GM21526 (cell line): ENCODE measurements around the gene CNTFR.

ENCODE experiments used
- ATAC-seq: cut with Tn5 transposase; IDR thresholded peaks from one replicate; pipeline ENCODE4 v1.9.1; 2021; ENCODE audit warnings: moderate library complexity; ENCODE audit not compliant: unreplicated experiment, low FRiP score

Gene CNTFR

DNA sequence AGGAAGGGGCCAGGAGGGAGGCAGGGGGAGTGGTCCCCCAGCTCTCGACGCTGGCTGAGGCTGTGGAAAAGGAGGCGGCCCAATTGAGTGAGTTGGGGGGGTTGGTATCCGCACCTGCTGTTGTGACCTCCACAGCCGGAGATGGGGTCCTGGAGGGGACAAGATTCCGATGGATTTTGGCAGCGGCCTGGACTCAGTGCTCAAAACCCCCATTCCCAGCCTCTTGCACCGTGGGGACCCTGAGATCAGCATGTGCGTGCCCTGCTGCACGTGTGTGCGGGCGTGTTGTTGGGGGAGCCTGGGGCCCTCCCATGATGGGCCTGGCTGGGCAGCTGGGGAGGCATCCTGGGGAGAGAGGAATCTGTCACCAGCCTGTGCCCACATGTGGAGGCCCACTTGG lies 15.0 kb downstream of the CNTFR start:
- ATAC-seq, result no peak

DNA sequence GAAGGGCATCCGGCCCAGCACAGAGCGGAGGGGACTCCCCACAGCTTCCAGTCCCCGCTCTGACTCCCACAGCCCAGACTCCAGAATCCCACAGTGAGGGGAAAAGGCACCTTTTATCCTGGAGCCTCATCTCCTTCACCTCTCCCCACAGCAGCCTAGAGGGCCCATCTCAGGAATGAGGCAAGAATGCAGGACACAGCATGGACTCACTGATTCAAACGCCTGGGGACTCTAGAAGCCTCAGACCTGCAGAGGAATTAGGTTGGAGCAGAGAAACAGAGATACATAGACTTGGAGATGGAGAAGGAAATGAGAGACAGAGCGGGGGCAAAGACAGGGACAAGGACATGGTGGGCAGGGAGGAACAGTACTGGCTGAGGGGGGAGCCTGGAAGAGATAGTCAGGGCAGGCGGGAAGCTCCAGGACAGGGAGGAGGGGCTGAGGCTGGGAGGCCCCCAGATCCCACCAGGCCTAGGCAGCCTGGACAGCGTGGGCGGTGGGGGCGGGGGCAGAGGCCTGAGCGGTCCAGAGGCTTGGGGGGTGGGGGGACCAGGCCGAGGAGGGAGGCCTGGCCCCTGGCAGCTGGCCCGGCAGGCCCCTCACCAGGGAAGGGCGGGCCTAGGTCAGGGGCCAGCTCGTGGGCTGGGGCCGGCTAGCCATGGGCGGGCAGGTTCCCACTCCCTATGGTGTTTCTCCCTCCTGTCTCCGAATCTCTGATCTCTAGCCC lies 15.8 kb downstream of the CNTFR start:
- no peak for ATAC-seq

DNA sequence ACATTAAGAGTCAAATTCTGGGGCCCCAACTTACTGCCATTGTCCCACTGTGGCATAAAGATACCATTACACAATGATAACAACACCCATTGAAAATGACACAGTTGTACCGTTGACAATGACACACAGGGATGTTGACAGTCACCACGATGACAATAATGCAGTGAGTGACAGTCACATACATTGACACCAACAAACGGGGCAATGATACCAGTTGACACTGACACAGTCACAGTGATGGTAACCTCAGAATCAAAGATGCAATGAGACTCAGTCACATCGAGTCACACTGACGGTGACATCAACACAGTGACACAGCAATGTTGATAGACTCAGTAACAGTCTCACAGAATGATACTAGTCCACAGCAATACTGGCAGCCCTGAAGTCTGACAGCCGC lies 16.9 kb downstream of the CNTFR start:
- ATAC-seq, result no peak

DNA sequence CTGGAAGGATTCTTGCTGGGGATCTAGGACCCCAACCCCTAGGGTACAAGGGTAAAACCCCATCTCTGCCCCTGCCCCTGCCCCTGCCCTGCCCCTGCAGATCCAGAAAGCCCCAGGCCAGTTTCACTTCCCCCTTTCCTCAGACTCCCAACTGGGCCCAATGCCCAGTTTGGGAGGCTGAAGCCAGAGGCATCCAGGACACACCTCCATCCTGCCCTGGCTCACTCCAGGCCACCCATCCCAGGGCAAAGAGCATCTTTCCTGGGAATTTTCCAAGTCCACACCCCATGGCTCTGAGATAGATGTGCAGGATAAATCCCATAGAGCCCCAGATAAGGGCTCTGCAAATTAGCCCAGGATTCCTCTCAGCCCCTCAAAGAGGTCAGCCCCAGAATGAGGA lies 17.4 kb downstream of the CNTFR start:
- ATAC-seq, result no peak

DNA sequence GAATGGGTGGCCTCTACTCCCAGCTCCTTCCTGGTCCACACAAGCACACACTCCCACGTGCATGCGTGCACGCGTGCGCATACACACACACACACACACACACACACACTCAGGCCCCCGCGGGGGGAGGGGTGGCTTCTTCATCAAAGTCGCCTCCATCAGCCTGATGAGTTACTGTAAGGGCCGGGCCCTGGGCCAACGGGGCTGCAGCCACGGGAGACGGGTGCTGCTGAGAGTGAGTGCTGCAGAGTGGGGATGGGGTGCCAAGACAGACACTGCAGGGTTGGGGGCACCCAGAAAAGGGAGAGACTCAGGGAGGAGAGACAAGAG lies 18.1 kb downstream of the CNTFR start:
- ATAC-seq, result no peak

DNA sequence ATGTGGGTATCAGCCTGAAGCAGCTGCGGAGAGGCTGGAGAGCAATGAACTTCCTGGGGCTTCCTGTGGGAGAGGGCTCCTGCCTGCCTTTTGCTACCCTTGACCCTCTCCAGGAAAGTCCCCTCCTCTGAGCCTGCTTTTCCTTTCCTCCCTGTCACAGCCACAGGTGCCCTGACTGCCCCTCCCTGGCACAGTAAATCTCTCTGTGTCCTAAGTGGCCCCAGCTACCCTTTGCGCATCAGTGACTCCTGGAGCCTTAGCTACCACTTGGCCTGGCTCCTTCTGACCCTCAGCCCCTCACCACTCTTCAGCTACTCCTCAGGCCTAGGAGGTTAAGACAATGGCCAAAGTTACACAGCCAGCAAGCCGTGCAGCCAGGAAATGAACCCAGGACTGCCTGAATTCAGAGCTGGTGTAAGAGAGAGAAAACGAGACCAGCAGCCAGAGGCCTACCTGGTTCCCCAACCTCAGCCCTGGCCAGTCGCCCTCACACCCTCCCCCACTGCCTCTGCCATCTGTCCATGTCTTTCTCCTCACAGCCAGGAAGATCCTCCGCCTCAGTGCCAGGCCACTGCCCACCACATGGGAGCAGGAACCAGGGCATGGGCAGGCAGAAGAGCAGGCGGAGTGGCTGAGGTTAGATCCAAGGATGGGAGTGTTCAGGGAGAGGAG lies 18.6 kb downstream of the CNTFR start:
- ATAC-seq, result no peak

DNA sequence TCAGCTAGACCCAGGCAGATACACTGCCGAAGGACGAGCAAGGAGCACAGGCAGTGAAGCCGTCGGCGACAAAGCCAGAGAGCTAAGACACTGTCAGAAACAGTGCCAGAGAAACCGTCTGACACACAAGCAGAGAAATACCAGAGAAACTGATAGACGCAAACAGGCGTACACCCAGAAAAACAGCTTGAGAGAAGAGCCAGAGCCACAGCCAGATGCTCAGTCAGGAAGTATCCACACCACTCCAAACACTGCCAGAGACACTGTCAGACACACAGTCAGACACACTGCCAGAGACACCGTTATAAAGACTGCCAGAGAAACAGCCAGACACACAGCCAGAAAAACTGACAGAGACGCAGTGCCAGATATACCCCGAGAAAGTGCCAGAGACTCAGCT lies 19.1 kb downstream of the CNTFR start:
- no peak for ATAC-seq

DNA sequence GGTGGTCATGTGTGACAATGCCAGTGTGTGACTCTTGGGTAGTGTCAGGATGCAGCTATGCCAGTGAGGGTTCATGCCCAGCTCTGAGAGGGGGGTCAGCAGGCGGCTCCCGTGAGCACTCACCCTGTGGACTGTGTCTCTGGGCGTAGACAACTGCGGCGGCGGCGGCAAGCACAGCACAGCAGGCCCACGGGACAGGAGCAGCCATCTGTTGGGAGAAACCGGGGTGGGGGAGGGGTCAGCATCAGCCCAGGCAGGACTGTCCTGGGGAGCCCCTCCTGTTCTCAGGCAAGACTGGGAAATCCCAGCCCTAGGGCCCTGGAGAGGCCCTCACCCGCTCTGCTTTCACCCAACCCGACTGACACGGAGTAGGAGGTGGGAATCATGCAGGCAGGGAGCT lies 20.8 kb downstream of the CNTFR start:
- ATAC-seq, result no peak

DNA sequence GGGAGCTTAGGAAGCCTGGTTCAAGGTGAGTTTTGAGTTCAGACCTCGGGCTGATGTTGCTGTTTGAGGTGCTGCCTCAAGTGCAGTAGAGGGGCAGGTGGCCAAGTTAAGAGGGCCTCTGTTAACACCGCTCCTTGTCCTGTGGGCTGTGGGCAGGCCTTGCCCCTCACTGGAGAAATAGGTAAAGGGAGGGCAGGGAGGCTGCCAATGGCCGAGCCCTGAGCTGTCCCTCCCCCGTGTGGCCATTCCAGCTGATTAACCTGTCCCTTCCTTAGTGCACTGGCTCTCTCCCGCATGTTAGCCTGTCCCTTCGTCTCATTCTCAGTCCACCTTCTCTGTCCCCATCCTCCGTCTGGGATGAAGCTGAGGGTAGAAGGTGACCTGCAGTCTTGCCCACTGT lies 21.4 kb downstream of the CNTFR start:
- ATAC-seq, result no peak

DNA sequence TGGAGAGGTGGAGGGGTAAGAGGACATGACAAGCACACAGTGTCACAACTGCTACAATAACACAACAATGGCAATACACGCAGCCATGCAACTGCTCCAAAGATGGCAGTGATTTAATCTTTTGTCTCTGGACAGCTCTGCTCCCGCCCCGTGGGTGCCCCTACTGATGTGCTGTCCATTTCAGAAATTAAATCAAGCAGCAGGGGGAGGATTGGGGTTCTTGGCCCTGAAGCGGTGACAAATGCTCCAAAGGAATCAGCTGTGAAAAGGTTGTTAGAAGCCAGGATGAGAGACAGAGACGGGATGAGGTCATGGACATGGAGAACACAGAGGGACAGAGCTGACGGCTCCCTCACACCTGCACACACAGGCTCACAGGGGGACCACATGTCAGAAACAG lies 22.6 kb downstream of the CNTFR start:
- ATAC-seq, result no peak

DNA sequence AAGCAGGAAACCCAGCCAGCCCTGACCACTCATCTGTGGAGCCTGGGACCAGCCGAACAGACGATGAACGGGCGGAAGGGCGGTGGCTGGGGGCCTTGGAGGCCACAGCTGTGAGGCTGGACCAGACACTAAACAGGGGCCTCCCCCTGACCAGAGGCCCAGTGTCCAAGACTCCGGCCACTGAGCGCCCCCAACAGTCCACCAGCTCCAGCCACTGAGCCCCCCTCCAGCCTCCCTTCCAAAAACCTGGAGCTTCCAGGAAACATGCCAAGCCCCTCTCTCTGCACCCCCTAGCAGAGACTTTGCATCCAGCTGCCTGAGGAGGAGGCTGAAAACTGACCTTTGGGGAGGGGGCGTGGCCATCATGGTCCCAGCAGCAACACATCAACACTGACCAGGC lies 23.2 kb downstream of the CNTFR start:
- no peak for ATAC-seq

DNA sequence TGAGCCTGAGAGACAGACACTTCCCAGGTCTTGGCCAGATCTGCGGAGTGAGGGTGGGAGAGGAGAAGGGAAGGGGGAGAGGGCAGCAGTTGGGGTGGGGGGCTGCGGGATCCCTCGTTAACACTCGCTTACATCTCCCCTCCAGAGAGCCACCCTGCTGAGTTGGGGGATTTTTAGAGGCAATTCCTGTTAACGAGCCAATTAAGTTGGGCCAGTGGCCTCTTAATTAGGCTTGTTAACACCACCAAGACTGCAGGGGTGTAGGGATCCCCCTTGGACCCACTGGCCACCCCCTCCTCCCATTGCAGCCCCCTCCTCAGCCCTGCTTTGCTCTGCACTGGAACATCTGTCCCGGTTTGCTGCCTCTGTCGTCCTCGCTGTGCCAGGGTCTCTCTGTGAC lies 23.7 kb downstream of the CNTFR start:
- no peak for ATAC-seq

DNA sequence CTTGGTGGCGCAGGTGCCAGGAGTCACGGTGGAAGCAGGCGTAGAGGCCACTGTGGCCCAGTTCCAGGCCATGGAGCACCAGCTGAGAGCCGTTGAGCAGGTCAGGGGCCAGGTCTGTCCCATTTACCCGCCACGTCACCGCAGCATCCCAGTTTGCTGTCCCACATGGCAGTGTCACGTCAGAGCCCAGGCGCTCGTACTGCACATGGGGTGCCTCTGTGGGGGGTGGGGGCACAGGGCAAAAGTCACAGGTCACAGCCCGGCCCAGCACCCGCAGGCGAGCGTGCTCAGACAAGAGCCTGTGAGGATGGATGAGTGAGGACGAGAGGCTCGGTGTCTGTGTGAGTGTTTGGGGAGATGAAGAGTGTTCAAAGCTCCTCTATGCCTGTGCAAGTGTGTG lies 24.9 kb downstream of the CNTFR start:
- no peak for ATAC-seq

DNA sequence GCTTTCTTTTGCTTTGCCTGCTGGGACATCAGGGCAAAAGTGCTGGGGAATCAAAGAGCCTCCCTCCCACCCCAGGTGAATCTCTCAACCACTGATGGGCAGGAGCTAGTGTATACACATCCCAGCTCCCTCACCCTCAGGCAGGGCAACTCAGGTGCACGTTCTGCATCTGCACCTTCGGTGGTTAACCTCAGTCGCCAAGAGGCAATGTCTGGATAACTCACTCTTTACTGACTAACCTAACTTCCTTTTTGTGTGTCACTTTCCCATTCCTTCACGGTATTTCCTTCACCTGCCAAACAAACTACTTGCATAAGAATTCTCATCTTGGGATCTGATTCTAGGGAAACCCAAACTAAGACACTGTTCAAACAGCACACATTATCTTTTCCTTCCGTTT lies 26.3 kb downstream of the CNTFR start:
- no peak for ATAC-seq

DNA sequence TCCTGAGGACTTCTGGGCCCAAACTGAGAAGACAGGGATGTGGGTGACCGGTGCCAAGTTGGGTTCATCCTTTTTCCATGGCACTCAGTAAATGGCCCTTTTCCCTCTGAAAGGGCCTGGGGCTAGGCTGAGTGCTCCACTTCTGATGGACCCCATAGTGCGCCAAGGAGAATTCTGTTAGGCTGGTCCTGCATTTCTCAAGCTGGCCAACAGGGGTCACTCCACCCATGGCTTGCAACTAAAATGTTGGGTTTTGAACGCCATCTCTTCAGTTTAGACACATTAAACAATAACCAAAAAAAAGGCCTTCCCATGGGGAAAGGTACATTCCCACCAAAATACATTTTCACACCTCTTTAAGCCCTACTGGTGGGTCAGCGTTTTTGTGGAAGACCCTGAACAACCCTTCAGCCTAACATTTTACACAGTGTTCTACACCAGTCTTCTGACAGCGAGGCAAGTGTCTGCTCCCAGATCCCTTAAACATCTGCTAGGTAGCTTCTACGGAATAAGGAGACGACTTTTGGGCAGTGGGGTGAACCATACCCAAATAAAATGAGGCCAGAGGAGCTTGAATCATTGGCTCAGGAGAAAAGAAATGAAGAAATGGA lies 27.3 kb downstream of the CNTFR start:
- no peak for ATAC-seq

DNA sequence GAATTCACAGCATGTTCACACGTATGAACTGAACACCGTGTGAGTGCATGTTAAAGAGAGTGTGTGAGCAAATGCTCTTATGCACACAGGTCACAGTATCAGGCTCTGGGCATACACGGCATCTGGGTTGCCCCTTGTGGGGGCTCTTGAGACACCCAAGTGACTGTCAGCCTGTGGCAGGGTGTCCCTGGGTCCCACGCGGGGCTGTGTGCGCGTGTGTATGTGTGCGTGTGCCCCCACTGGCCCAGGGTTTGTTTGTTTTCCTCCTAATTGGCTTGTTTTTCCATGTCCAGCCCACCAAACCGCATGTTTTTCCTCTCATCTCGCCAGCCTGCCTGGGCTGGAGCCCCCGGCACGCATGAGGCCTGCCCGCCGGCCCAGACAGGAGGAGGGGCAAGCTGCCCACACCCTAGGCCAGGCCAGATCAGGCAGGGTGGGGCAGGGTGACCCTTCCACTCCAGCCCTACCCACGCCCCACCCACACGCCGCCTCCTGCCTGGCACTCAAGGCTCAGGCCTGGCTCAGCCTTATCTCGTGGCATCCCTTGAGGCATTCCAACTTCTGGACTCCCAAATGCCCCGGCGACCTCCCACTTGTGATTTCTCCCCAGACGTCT lies 28.8 kb downstream of the CNTFR start:
- ATAC-seq, result no peak

DNA sequence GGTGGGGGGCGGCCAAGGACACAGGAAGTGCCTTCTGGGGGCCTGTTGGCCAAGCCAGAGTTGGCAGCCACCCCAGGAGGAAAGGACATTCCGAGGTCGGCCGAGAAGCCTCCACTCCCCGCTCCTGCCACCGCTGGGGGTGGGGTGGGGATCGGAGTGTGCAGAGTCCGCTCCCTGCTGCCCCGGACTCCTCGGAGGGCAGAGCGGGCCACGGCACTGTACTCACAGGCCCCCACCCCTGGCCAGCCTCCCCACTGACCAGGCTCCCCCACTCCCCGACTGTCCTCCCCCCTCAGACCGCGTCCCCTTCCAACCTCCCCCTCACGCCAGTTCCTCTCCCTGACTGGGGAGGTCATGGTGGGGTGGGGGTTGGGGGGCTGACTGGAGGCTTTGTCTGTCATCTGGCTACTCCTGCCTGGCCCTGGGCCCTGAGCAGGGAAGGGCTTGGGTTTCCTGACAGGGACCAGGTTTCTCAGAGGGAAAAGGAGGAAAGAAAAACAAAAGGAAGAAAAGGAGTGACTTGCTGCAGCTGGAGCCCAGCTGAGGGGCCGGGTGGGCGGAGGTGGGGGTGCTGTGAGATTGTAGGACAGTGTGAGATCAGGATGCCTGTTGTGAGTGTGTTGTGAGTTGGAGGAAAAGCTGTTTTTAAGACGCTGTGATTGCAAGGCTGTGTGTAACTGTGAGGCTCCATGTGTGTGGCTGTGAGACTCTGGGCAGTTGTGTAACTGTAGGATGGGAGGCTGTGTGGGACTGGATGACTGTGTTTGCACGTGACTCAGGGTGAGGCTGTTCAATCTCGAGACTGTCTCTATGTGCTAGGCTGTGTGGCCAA lies 29.7 kb downstream of the CNTFR start:
- no peak for ATAC-seq

DNA sequence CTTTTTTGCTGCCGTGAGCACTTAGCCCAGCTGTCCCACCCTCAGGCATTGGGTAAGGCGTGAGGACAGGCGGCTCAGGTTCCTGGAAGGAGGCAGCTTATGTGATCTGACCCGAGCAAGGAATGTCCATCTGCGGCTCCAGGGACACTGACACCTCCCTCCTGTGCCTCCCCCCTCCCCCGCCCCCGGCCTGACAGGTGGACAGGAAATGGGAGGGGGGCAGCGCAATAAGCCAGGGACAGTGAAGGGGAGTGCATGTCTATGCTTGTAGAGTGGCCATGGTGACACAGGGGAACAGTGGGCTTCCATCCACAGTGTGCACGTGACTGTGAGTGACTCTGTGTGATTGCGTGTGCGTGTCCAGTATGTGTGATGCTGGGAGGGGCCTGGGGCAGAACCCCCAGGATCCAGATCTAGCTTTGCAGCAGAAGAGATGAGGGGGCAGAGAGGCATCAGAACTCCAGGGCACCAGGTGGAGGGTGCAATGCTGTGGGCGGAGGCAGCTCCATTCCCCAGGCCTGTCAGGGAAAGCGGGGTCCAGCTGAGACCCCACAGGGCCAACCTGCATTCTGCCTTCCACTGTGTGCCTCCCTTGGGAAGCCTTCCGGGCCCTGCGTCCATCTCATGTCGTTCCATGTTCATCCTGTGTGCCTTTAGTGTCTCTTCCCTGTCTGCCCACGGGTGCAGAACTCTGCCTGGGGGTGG lies 30.5 kb downstream of the CNTFR start:
- no peak for ATAC-seq

DNA sequence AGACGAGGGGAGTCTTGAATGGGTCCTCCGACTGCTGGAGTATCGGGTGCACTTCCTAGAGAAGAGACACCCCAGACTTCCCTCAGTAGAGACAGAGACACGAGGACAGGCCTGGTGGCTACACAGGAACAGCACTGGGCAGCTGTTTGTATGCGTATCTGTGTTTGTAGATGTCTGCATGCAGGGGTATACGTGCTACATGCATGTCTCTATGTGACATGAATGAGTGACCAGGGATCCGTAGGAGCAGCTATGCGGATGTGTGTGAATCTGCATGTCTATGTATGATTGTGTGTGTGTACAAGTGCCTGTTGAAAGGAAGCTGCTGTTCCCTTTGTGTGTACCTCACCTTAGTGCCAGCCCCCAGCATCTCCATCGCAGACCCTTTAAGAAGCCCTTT lies 31.2 kb downstream of the CNTFR start:
- no peak for ATAC-seq
